ENCODE data around the gene TMPRSS6. TPM values are rescaled to one million over a fixed set of nuclear protein-coding genes. Genes with fewer than 3 reads are reported as not detected.

TMPRSS6 gene
- total and polyA plus RNA-seq, 2 of the 13 experiments (the other 11 are each of a cell fraction or from before 2014, with no cell fraction given), result 4.2 to 4.8 TPM

DNA sequence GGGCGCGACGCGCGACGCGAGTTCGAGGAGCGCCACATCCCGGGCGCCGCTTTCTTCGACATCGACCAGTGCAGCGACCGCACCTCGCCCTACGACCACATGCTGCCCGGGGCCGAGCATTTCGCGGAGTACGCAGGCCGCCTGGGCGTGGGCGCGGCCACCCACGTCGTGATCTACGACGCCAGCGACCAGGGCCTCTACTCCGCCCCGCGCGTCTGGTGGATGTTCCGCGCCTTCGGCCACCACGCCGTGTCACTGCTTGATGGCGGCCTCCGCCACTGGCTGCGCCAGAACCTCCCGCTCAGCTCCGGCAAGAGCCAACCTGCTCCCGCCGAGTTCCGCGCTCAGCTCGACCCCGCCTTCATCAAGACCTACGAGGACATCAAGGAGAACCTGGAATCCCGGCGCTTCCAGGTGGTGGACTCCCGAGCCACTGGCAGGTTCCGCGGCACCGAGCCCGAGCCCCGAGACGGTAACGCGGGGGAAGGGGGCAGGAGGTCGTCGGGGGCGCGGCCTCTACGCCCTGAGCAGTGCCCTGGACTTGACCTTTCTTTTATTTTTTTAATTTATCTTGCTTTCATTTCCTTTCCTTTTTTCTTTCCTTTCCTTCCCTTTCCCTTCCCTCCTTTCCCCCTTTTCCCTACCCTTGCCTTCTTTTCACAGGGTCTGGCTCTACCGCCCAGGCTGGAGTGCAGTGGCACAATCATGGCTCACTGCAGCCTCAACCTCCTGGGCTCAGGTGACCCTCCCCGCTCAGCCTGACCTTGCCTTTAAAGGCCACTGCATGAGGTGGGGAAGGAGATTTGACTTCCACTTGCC, 85.0 kb downstream of the TMPRSS6 start (continued):
- TF ChIP-seq, protein P1, sequence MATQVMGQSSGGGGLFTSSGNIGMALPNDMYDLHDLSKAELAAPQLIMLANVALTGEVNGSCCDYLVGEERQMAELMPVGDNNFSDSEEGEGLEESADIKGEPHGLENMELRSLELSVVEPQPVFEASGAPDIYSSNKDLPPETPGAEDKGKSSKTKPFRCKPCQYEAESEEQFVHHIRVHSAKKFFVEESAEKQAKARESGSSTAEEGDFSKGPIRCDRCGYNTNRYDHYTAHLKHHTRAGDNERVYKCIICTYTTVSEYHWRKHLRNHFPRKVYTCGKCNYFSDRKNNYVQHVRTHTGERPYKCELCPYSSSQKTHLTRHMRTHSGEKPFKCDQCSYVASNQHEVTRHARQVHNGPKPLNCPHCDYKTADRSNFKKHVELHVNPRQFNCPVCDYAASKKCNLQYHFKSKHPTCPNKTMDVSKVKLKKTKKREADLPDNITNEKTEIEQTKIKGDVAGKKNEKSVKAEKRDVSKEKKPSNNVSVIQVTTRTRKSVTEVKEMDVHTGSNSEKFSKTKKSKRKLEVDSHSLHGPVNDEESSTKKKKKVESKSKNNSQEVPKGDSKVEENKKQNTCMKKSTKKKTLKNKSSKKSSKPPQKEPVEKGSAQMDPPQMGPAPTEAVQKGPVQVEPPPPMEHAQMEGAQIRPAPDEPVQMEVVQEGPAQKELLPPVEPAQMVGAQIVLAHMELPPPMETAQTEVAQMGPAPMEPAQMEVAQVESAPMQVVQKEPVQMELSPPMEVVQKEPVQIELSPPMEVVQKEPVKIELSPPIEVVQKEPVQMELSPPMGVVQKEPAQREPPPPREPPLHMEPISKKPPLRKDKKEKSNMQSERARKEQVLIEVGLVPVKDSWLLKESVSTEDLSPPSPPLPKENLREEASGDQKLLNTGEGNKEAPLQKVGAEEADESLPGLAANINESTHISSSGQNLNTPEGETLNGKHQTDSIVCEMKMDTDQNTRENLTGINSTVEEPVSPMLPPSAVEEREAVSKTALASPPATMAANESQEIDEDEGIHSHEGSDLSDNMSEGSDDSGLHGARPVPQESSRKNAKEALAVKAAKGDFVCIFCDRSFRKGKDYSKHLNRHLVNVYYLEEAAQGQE (IDR thresholded peaks at IDR 0.05; ENCODE audit: borderline replicate concordance in 1 of 2, low read depth in 1 of 2, low read length in 2 of 2), result no peak
- no peak for TF ChIP-seq ZNF350 (CRISPR knock-in tag; IDR thresholded peaks at IDR 0.05; ENCODE audit: borderline replicate concordance, low read depth)
- TF ChIP-seq ZNF326 (CRISPR knock-in tag; IDR thresholded peaks at IDR 0.05; ENCODE audit: borderline replicate concordance), result no peak
- TF ChIP-seq SALL1 (CRISPR knock-in tag; IDR thresholded peaks at IDR 0.05), result no peak
- no peak for TF ChIP-seq ZNF724P (CRISPR knock-in tag; IDR thresholded peaks at IDR 0.05; ENCODE audit: borderline replicate concordance)
- TF ChIP-seq SP1 (IDR thresholded peaks at IDR 0.05), result no peak
- TF ChIP-seq SP1 (CRISPR knock-in tag; IDR thresholded peaks at IDR 0.05), result no peak
- no peak for TF ChIP-seq ZNF260 (CRISPR knock-in tag; IDR thresholded peaks at IDR 0.05; ENCODE audit: borderline replicate concordance, low read depth)
- TF ChIP-seq ZMYM2 (CRISPR knock-in tag; IDR thresholded peaks at IDR 0.05), result no peak
- TF ChIP-seq GMEB2 (CRISPR knock-in tag; IDR thresholded peaks at IDR 0.05; ENCODE audit: low read depth), result no peak
- TF ChIP-seq JARID2 (CRISPR knock-in tag; IDR thresholded peaks at IDR 0.05; ENCODE audit: insufficient replicate concordance), result no peak
- TF ChIP-seq, protein P2, sequence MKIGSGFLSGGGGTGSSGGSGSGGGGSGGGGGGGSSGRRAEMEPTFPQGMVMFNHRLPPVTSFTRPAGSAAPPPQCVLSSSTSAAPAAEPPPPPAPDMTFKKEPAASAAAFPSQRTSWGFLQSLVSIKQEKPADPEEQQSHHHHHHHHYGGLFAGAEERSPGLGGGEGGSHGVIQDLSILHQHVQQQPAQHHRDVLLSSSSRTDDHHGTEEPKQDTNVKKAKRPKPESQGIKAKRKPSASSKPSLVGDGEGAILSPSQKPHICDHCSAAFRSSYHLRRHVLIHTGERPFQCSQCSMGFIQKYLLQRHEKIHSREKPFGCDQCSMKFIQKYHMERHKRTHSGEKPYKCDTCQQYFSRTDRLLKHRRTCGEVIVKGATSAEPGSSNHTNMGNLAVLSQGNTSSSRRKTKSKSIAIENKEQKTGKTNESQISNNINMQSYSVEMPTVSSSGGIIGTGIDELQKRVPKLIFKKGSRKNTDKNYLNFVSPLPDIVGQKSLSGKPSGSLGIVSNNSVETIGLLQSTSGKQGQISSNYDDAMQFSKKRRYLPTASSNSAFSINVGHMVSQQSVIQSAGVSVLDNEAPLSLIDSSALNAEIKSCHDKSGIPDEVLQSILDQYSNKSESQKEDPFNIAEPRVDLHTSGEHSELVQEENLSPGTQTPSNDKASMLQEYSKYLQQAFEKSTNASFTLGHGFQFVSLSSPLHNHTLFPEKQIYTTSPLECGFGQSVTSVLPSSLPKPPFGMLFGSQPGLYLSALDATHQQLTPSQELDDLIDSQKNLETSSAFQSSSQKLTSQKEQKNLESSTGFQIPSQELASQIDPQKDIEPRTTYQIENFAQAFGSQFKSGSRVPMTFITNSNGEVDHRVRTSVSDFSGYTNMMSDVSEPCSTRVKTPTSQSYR (CRISPR knock-in tag; IDR thresholded peaks at IDR 0.05; ENCODE audit: borderline replicate concordance), result no peak
- TF ChIP-seq NR2F1 (CRISPR knock-in tag; IDR thresholded peaks at IDR 0.05), result no peak
- no peak for TF ChIP-seq RARG (CRISPR knock-in tag; IDR thresholded peaks at IDR 0.05; ENCODE audit: low read depth)
- no peak for TF ChIP-seq ZNF503 (CRISPR knock-in tag; IDR thresholded peaks at IDR 0.05)
